ENCODE results near the gene CRYAA.
"Not testable (repeated sequence)": the region's sequence is repeated elsewhere in the genome, so short reads cannot be mapped to it uniquely, and the experiment has no call there.

GRCh38 chr21:43161826-43162707, 6.7 kb upstream of the CRYAA start:
- TF ChIP-seq, protein P1, sequence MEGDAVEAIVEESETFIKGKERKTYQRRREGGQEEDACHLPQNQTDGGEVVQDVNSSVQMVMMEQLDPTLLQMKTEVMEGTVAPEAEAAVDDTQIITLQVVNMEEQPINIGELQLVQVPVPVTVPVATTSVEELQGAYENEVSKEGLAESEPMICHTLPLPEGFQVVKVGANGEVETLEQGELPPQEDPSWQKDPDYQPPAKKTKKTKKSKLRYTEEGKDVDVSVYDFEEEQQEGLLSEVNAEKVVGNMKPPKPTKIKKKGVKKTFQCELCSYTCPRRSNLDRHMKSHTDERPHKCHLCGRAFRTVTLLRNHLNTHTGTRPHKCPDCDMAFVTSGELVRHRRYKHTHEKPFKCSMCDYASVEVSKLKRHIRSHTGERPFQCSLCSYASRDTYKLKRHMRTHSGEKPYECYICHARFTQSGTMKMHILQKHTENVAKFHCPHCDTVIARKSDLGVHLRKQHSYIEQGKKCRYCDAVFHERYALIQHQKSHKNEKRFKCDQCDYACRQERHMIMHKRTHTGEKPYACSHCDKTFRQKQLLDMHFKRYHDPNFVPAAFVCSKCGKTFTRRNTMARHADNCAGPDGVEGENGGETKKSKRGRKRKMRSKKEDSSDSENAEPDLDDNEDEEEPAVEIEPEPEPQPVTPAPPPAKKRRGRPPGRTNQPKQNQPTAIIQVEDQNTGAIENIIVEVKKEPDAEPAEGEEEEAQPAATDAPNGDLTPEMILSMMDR (IDR thresholded peaks at IDR 0.05) = not testable (repeated sequence)
- not testable (repeated sequence) for TF ChIP-seq POLR2A (IDR thresholded peaks at IDR 0.05)

Data from lower leg skin (tissue), 3 donors.